ENCODE data around the gene POGLUT2.

GRCh38 chr13:102814025-102814607 is 15.3 kb upstream of the POGLUT2 start:
- no peak for TF ChIP-seq CTCF (IDR thresholded peaks at IDR 0.05)
- TF ChIP-seq POLR2A (IDR thresholded peaks at IDR 0.05): no peak
